ENCODE data around the gene TTC22.

TTC22 gene

DNA sequence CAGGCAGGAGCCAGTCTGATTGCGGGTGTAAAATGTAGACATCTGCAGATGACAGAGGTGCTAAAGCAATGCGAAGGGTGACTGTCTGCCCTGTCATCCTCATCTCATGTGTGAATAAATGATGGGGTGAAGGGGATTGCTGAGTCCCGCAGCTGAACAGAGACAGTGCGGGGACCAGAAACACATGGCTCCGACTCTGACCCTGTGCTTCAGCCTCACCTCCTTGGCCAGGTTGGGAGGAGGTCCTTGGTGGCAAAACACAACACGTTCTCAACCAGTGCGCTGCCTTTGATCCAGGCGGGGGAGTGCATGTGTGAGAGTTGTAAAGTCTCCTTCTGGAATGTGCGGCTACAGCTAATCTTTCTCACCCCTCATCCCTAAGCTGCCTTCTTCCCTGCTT is 32.0 kb upstream of the TTC22 start:
- DNase-seq: no peak

- DNase-seq: no peak
Observed at GRCh38 chr1:54826226-54826816, 25.2 kb upstream of the TTC22 start.

DNA sequence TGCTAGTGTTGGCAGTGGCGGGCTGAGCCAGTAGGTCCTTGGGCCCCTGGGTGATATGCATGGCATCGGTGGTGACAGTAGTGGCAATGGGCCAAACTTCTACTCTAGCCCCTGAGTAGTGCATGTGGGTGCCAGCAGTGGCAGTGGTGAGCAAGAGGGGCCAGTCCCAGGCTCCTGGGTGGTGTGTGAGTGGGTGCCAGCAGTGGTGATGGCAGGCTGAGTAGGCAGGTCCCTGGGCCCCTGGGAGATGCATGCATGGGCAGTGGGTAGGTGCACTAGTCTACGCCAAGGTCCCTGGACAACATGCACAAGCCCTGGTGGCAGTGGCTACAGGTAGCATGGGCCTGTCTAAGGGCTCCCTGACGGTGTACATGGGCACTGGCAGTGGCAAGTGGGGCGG is 24.6 kb upstream of the TTC22 start:
- DNase-seq: no peak

DNA sequence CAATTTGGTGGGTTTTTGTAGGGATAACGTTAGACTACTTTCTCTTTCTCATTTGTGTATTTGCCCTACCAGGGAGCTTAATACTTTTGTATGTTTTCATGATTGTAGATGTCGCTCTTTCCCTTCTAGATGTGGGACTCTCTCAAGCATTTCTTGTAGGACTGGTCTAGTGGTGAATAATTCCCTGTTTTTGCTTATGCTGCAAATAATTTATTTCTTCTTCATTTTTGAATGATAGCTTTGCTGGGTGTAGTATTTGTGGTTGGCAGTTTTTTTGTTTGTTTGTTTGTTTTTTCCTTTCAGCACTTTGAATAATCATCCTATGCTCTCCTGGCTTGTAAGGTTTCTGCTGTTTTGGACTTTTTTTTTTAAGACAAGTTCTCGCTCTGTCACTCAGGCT is 22.5 kb upstream of the TTC22 start:
- no peak for DNase-seq

DNA sequence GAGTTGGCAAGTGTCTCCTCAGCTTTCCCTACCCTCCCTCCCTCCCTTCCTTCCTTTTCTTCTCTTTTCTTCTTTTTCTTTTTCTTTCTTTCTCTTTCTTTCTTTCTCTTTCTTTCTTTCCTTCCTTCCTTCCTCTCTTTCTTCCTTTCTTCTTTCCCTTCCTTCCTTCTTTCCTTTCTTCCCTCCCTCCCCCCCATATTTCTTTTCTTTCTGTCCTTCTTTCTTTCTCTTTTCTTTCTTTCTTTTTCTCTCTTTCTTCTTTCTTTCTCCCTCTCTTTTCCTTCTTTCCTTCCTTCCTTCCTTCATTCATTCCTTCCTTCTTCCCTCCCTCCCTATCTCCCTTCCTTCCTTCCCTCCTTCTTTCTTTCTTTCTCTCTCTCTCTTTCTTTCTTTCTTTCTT is 18.6 kb upstream of the TTC22 start:
- no peak for DNase-seq

GRCh38 chr1:54819195-54819536 is 18.0 kb upstream of the TTC22 start:
- no peak for DNase-seq

DNA sequence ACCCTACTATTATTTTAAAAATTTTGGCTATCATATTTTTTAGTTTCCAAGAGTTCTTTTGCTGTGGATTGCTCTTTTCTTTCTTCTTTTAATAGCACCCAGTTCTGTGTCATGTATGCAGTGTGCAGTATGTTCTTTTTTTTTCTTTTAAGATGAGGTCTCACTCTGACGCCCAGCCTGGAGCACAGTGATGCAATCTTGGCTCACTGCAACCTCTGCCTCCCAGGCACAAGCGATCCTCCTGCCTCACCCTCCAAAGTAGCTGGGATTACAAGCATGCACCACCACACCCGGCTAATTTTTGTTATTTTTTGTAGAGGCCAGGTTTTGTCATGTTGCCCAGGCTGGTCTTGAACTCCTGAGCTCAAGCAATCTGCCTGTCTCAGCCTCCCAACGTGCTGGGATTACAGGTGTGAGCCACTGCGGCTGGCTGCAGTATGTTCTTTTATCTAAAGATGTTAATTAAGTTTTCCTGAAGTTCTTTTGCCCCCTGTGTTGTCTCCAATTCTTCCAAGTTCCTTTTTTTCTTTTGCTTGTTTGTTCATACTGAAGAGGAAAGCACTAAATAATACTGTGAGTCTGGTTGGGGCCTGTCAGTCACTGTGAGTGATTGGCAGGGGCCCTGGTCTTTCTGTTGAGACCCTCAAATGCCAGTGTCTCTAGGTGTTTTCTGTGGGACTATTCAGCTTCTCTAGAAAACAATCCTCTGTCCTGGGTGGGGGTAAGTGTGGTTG is 17.5 kb upstream of the TTC22 start:
- no peak for DNase-seq

DNA sequence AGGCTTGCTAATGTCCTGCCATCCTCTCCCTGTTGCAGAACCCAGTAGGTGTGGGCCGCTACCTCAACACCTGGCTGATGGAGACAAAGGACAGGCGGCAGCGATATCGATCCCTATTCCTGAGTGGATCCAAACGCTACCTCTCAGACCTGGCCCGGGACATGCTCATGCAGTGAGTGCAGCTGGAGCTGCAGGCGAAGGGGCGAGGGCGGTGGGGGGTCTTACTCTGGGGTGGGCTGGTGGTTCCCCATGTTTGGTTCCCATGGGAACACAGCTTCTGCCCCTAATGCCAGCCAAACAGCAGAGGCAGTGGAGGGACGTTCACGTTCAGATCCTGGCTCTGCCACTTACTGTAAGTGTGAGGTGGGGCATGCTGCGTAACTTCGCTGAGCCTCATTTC is 15.8 kb upstream of the TTC22 start:
- DNase-seq: no peak

DNA sequence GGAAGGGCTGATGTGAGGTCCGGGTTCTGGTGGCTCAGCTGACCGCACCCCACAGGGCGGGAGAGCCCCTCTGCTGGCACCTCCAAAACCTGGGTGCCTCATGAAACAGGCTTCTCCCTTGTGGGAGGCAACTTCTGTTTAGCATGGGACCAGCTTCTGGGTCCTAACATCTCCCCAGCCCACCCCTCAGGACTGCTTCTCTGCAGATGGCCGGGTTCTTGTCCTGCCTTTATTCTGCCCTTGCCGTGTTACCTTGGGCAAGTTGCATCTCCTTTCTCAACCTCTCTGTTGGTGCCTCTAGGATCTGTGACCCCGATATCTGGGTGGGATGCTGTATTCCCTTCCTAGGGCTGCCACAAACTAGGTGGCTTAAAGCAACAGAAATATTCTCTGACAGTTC is 15.0 kb upstream of the TTC22 start:
- DNase-seq: no peak

GRCh38 chr1:54815086-54815876 is 14.2 kb upstream of the TTC22 start:
- no peak for DNase-seq

- DNase-seq: no peak
Observed at GRCh38 chr1:54814571-54814970, 13.4 kb upstream of the TTC22 start.

GRCh38 chr1:54814126-54814498 is 13.0 kb upstream of the TTC22 start:
- no peak for DNase-seq

GRCh38 chr1:54813485-54814125 is 12.5 kb upstream of the TTC22 start:
- no peak for DNase-seq

- no peak for DNase-seq
Observed at GRCh38 chr1:54812801-54813484, 11.8 kb upstream of the TTC22 start.

DNA sequence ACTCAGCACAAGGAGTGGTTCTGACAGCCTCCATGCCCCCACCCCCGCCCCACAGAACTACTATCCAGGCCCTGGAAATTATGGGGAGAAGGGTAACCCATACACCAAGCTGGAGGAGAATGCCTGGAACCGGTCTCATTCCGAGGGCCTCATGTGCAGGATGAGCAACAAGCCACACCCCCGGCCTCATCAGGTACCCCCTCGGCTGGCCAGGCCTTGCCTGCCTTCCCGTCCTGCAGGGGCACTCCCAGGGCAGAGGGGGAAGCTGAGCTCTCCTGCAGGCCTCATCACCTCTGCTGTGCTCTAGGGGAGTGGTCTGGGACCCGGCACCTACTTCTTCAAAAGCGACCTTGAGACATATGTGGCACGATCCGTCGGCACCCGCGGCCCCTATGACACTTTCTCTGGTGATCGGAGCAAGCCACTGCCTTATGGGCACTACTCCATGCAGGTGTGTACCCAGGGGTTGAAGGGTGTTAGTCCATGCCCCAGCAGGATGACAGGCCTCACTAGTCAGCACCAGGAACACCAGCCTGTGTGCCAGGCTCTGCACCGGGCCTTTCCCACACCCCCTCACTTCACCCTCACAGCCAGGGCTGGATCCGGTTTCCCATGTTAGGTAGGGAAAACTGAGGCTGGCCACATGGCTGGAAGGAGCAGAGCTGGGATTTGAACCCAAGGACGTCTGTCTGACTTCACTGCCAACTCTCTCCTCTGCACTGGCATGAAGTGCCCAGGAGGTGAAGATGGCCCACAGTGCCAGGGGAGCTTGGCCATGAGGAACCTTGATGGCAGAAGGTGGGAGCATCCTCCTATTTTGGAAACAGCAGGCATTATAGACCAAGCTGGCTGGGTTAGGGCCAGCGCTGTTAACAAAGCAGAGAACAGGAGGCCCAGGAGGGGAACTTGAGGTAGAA is 10.9 kb upstream of the TTC22 start:
- no peak for DNase-seq

- no peak for DNase-seq
Observed at GRCh38 chr1:54811066-54811465, 9.9 kb upstream of the TTC22 start.

GRCh38 chr1:54810153-54810942 is 9.2 kb upstream of the TTC22 start:
- DNase-seq: peak; percentile 44

DNA sequence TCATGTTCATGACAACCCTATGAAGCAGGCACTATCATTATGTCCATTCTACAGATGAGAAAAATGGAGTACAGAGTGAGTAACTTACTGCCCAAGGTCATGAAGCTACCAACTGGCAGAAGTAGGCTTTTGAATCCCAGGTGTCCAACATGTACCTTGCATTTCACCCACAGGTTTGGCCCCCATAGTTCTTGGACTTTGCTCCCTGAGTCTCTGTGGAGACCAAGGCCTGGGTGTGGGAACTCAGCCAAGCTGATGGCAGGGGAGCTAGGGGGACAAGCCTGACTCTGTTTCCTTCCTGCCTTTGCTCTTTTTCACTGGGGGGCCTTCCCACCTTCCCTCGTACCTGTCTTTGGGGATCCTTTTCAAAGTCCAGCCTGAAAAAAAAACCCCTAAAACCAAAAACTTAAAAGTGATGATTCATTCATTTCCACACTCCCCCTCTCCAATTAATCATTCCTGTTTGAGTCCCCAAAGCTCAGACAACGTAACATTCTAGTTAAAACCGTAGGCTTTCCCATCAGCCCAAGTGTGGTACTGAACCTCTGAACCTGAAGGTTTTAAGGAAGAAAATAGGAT is 8.5 kb upstream of the TTC22 start:
- no peak for DNase-seq

- no peak for DNase-seq
Observed at GRCh38 chr1:54808443-54809207, 7.5 kb upstream of the TTC22 start.

- no peak for DNase-seq
Observed at GRCh38 chr1:54807756-54808155, 6.6 kb upstream of the TTC22 start.

Measured in fibroblast of skin of abdomen (primary cell).